Measurements from ENCODE around the gene PACSIN3. TPM values are rescaled to one million over a fixed set of nuclear protein-coding genes. Genes with fewer than 3 reads are reported as not detected.

The PACSIN3 gene
- total and polyA plus RNA-seq, 2 of the 8 experiments (the other 6 are each of a cell fraction or from before 2014, with no cell fraction given), result 23.8 to 47.2 TPM

GRCh38 chr11:47171061-47171838 is 15.0 kb downstream of the PACSIN3 start:
- H2BK12ac ChIP-seq (ENCODE audit: low read depth, low read length), result no peak overlapping the region
- H3K79me1 ChIP-seq (ENCODE audit: low read depth, low read length), result peaks cover 19% of the 10 kb centered on the region
- no peak overlapping the region for H2BK5ac ChIP-seq (ENCODE audit: low read depth, low read length)
- H3K23me2 ChIP-seq (ENCODE audit: low read depth, low read length), result peaks cover 5% of the 10 kb centered on the region
- no peak overlapping the region for H3K4me2 ChIP-seq (ENCODE audit: insufficient read depth in 1 of 2, low read depth in 2 of 2, low read length in 2 of 2)
- no peak for FAIRE-seq
- ChIA-PET POLR2A (ENCODE audit: partially characterized antibody) (interaction anchor here (1.1 to 2.8 kb wide), 6 partner anchors 8 to 76 kb away, joined by 3 to 15 read pairs (median 6); no protein-coding TSS in a partner anchor), CTCF (ENCODE audit: partially characterized antibody) (interaction anchor here (0.6 to 3.7 kb wide), 6 partner anchors 9 to 287 kb away, joined by 3 to 32 read pairs (median 4); no protein-coding TSS in a partner anchor)
- H3K56ac ChIP-seq (replicated peaks; ENCODE audit: insufficient read length, low read depth, low read length), result no peak overlapping the region
- no peak overlapping the region for H3K9ac ChIP-seq (replicated peaks in 1 of 4; ENCODE audit: extremely low read depth in 1 of 4, low read depth in 3 of 4, low read length in 3 of 4)
- H3K4me1 ChIP-seq (replicated peaks in 1 of 4; ENCODE audit: control insufficient read depth in 3 of 4, insufficient read depth in 4 of 4, low read length in 3 of 4), result peaks cover 0 to 5% (median 1%) of the 10 kb centered on the region in 4 experiments; a peak in 3 of 7 replicates
- no peak overlapping the region for H3K18ac ChIP-seq (ENCODE audit: extremely low read depth, low read length)
- H3K27me3 ChIP-seq (replicated peaks in 1 of 4; ENCODE audit: control insufficient read depth in 3 of 4, extremely low read depth in 1 of 4, insufficient read depth in 3 of 4, low read length in 3 of 4), result no peaks in the 10 kb centered on the region
- no peak overlapping the region for H3K4me3 ChIP-seq (ENCODE audit: extremely low read depth in 1 of 4, insufficient read depth in 2 of 4, low read depth in 3 of 4, low read length in 4 of 4)
- H2BK15ac ChIP-seq (ENCODE audit: low read length), result no peak overlapping the region
- peaks cover 38 to 72% (median 53%) of the 10 kb centered on the region in 4 experiments for H3K36me3 ChIP-seq (ENCODE audit: control insufficient read depth in 2 of 4, insufficient read depth in 4 of 4, low read length in 3 of 4)
- no peak for DNase-seq (ENCODE audit: low read depth in 1 of 2, low spot score in 2 of 2)
- no peak overlapping the region for H4K8ac ChIP-seq (ENCODE audit: extremely low read depth, insufficient read depth, low read length)
- no peak overlapping the region for H3K23ac ChIP-seq (ENCODE audit: insufficient read length)
- H3K79me2 ChIP-seq (ENCODE audit: control insufficient read depth in 1 of 2, insufficient read depth in 2 of 2, low read length in 2 of 2), result peaks cover 8 to 42% of the 10 kb centered on the region in 2 experiments
- no peak overlapping the region for H3K14ac ChIP-seq (ENCODE audit: insufficient read length)
- H4K20me1 ChIP-seq (replicated peaks in 1 of 2; ENCODE audit: control insufficient read depth in 1 of 2, insufficient read depth in 2 of 2, low read length in 2 of 2), result peaks cover 3 to 9% of the 10 kb centered on the region in 2 experiments
- WGBS, 2 experiments (ENCODE audit: extremely low coverage in 1 of 2, insufficient coverage in 1 of 2, insufficient read length in 1 of 2, insufficient replicate concordance in 2 of 2, low coverage in 1 of 2, low lambda C conversion rate in 2 of 2, missing lambda C conversion rate in 1 of 2), result 90% methylated on average over 16 of the region's 16 CpGs; no CpG with 5 or more reads in 1 of the 2 experiments
- H2AFZ ChIP-seq (ENCODE audit: low read length), result no peak overlapping the region
- no peak overlapping the region for H4K5ac ChIP-seq (ENCODE audit: insufficient read length, low read depth, low read length)
- no peak overlapping the region for H3K4ac ChIP-seq (replicated peaks; ENCODE audit: insufficient read length, low read depth, low read length)
- no peaks in the 10 kb centered on the region for H3K9me3 ChIP-seq (ENCODE audit: insufficient read depth in 2 of 2, low read depth in 1 of 2, low read length in 1 of 2)
- H2AK5ac ChIP-seq (ENCODE audit: low read depth, low read length), result no peak overlapping the region
- no peak overlapping the region for H2BK20ac ChIP-seq (ENCODE audit: low read length)
- no peak overlapping the region for H4K91ac ChIP-seq (replicated peaks; ENCODE audit: insufficient read length, low read length)
- H3K27ac ChIP-seq (ENCODE audit: low read depth, low read length), result no peak overlapping the region
- H2BK120ac ChIP-seq (replicated peaks; ENCODE audit: low read depth, low read length), result no peak overlapping the region
- TF ChIP-seq SAP30 (IDR thresholded peaks at IDR 0.05; ENCODE audit: insufficient read depth, insufficient replicate concordance, low read length) (no peak), HDAC6 (IDR thresholded peaks at IDR 0.05; ENCODE audit: low read depth, low read length) (no peak), SIRT6 (IDR thresholded peaks at IDR 0.05; ENCODE audit: low read length) (no peak), RAD21 (IDR thresholded peaks at IDR 0.05 in 1 of 2, conservative IDR thresholded peaks at IDR 0.05 in 1 of 2; ENCODE audit: low read depth in 2 of 2, low read length in 2 of 2) (no peak), EP300 (IDR thresholded peaks at IDR 0.05; ENCODE audit: borderline replicate concordance in 1 of 2, low read depth in 2 of 2, low read length in 2 of 2) (no peak), SUZ12 (IDR thresholded peaks at IDR 0.05; ENCODE audit: low read length) (no peak), GABPA (IDR thresholded peaks at IDR 0.05; ENCODE audit: borderline replicate concordance, insufficient read depth, low read length) (no peak), POLR2AphosphoS5 (IDR thresholded peaks at IDR 0.05; ENCODE audit: low read depth, low read length) (no peak), NRF1 (IDR thresholded peaks at IDR 0.05; ENCODE audit: low read depth, low read length) (no peak), ASH2L (IDR thresholded peaks at IDR 0.05; ENCODE audit: low read length) (no peak), CREB1 (IDR thresholded peaks at IDR 0.05) (no peak)
